Fibroblast of lung (primary cell): ENCODE measurements around the gene SLC11A2. TPM values are rescaled to one million over a fixed set of nuclear protein-coding genes. Genes with fewer than 3 reads are reported as not detected.

Source experiments
- DNase-seq, 2 donors: peaks; one replicate each; pipeline versions ENCODE4 v3.0.0 to v3.0.0-alpha.2; 2010; ENCODE audit warnings: low read depth in 2 of 2
- H2AFZ ChIP-seq: 2 replicates; pipeline ENCODE4 v1.5.1; 2012; ENCODE audit warnings: low read length, control low read depth, inconsistent platforms
- H3K27ac ChIP-seq: 2 replicates; pipeline ENCODE4 v1.5.1; 2011; ENCODE audit warnings: low read length, control low read depth; ENCODE audit not compliant: insufficient read depth
- H3K27me3 ChIP-seq: 2 replicates; pipeline ENCODE4 v1.5.1; 2011; ENCODE audit warnings: mild to moderate bottlenecking, low read length; ENCODE audit not compliant: control insufficient read depth, insufficient read depth
- H3K36me3 ChIP-seq: 2 replicates; pipeline ENCODE4 v1.5.1; 2011; ENCODE audit warnings: low read length; ENCODE audit not compliant: control insufficient read depth, insufficient read depth
- H3K4me1 ChIP-seq: 2 replicates; pipeline ENCODE4 v1.5.1; 2011; ENCODE audit warnings: low read length; ENCODE audit not compliant: control insufficient read depth, insufficient read depth; ENCODE audit errors: extremely low read depth
- H3K4me2 ChIP-seq: 2 replicates; pipeline ENCODE4 v1.5.1; 2011; ENCODE audit warnings: low read length, control low read depth; ENCODE audit not compliant: insufficient read depth; ENCODE audit errors: extremely low read depth
- H3K4me3 ChIP-seq, 4 experiments: fragments of 200-600 bp in 1 of 4; sonication (generic) in 1 of 4; replicated peaks in 1 of 4; 2 replicates each; pipeline ENCODE4 v1.5.1; 2011 to 2016; ENCODE audit warnings: low read length in 4 of 4, low read depth in 3 of 4, mild to moderate bottlenecking in 3 of 4, control low read depth in 2 of 4, inconsistent platforms in 1 of 4, mixed read lengths in 1 of 4; ENCODE audit not compliant: insufficient read depth in 1 of 4; ENCODE audit errors: control extremely low read depth in 1 of 4
- H3K79me2 ChIP-seq: 2 replicates; pipeline ENCODE4 v1.5.1; 2012; ENCODE audit warnings: mild to moderate bottlenecking, low read length, inconsistent platforms; ENCODE audit not compliant: control insufficient read depth, insufficient read depth
- H3K9ac ChIP-seq: 2 replicates; pipeline ENCODE4 v1.5.1; 2011; ENCODE audit warnings: mild to moderate bottlenecking, low read length, control low read depth; ENCODE audit not compliant: insufficient read depth
- H3K9me3 ChIP-seq: 2 replicates; pipeline ENCODE4 v1.5.1; 2012; ENCODE audit warnings: low read depth, low read length; ENCODE audit not compliant: control insufficient read depth, insufficient read depth
- H4K20me1 ChIP-seq: 2 replicates; pipeline ENCODE4 v1.5.1; 2011; ENCODE audit warnings: low read length; ENCODE audit not compliant: control insufficient read depth, insufficient read depth; ENCODE audit errors: extremely low read depth
- EZH2 ChIP-seq: IDR thresholded peaks from 2 replicates; pipeline ENCODE4 v1.5.1; 2012; ENCODE audit warnings: low read length, control low read depth, mild to moderate bottlenecking; ENCODE audit errors: missing control alignments
- polyA plus RNA-seq, 2 donors: library from polyadenylated mRNA; depleted of rRNA in 1 of 2; stranded (reverse) in 1 of 2; unstranded in 1 of 2; fragments of >200 nt; gene quantifications; 2 replicates each; pipeline ENCODE4 v1.2.1, GENCODE V29; 2011 to 2012; ENCODE audit warnings: missing spikeins in 1 of 2
- total RNA-seq: library from RNA; depleted of rRNA; stranded (reverse); fragments of >200 nt; gene quantifications from 2 replicates; pipeline ENCODE4 v1.2.1, GENCODE V29; 2014
- TF ChIP-seq, protein P1 (sequence below), 2 donors: IDR thresholded peaks in 1 of 2; conservative IDR thresholded peaks in 1 of 2; 1 replicate in 1 of 2; 2 replicates in 1 of 2; pipeline ENCODE4 v1.5.1; 2011 to 2012; ENCODE audit warnings: low read length in 2 of 2, control low read depth in 1 of 2, inconsistent platforms in 1 of 2, low read depth in 1 of 2, mild to moderate bottlenecking in 1 of 2

Gene SLC11A2
- total and polyA plus RNA-seq, 2 donors (not counting 1 experiment from before 2014, with no cell fraction given) = 38.6 to 75.0 TPM

DNA sequence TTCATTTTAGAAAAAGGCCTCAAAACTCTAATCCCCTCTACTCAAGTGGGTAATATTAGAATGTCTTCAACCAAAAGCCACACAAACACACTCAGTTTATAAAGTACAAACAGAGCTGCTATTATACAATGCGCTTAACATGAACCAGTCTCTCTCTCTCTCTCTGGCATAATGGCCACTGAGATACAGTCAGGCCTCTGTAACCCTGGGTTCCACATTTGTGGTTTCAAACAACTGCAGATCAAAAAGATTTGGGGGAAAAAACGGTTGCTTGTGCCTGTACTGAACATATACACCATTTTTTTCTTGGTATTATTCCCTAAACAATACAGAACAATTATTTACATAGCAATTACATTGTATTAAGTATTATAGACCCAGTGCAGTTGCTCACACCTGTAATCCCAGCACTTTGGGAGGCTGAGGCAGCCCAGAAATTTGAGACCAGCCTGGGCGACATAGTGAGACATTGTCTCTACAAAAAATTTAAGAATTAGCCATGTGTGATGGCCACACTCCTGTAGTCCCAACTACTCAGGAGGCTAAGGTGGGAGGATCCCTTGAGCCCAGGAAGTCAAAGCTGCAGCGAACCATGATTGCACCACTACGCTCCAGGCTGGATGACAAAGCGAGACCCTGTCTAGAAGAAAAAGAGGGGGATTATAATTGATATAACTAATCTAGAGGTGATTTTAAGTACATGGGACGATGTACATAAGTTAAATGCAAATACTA lies 5.6 kb downstream of the SLC11A2 start:
- TF ChIP-seq, protein P1, sequence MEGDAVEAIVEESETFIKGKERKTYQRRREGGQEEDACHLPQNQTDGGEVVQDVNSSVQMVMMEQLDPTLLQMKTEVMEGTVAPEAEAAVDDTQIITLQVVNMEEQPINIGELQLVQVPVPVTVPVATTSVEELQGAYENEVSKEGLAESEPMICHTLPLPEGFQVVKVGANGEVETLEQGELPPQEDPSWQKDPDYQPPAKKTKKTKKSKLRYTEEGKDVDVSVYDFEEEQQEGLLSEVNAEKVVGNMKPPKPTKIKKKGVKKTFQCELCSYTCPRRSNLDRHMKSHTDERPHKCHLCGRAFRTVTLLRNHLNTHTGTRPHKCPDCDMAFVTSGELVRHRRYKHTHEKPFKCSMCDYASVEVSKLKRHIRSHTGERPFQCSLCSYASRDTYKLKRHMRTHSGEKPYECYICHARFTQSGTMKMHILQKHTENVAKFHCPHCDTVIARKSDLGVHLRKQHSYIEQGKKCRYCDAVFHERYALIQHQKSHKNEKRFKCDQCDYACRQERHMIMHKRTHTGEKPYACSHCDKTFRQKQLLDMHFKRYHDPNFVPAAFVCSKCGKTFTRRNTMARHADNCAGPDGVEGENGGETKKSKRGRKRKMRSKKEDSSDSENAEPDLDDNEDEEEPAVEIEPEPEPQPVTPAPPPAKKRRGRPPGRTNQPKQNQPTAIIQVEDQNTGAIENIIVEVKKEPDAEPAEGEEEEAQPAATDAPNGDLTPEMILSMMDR (conservative IDR thresholded peaks at IDR 0.05 in 1 of 2, IDR thresholded peaks at IDR 0.05 in 1 of 2; ENCODE audit: low read depth in 1 of 2, low read length in 2 of 2) = no peak
- no peak for TF ChIP-seq EZH2
- Histone ChIP-seq H3K4me1 (no peaks in the 10 kb centered on the region), H3K9me3 (no peaks in the 10 kb centered on the region), H3K79me2 (peaks cover 48% of the 10 kb centered on the region), H3K27ac (no peak overlapping the region), H3K4me3 (no peak overlapping the region), H3K36me3 (no peaks in the 10 kb centered on the region), H3K9ac (no peak overlapping the region), H3K4me2 (no peak overlapping the region), H4K20me1 (no peaks in the 10 kb centered on the region), H2AFZ (no peak overlapping the region), H3K27me3 (no peaks in the 10 kb centered on the region)
- no peak for DNase-seq

DNA sequence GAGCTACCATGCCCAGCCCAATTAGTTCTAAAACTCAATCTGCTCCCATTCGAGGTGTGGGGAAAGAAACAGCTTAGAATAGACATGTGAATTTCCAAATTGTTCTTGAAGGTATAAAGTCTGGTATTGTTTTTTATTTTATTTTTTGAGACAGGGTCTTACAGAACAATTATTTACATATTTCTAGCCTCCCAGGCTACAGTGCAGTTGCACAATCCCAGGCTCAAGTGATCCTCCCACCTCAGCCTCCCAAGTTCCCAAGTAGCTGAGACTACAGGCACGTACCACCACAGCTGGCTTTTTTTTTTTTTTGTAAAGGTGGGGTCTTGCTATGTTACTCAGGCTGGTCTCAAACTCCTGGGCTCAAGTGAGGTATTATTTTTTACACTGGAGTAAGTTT lies 6.3 kb downstream of the SLC11A2 start:
- H3K4me2 ChIP-seq = no peak overlapping the region
- TF ChIP-seq, protein P1 (conservative IDR thresholded peaks at IDR 0.05 in 1 of 2, IDR thresholded peaks at IDR 0.05 in 1 of 2; ENCODE audit: low read depth in 1 of 2, low read length in 2 of 2) = no peak
- no peak for TF ChIP-seq EZH2
- no peak overlapping the region for H3K9ac ChIP-seq
- H2AFZ ChIP-seq = no peak overlapping the region
- no peaks in the 10 kb centered on the region for H3K27me3 ChIP-seq
- H3K4me3 ChIP-seq = no peak overlapping the region
- H3K36me3 ChIP-seq = no peaks in the 10 kb centered on the region
- no peaks in the 10 kb centered on the region for H3K9me3 ChIP-seq
- DNase-seq = no peak
- peaks cover 43% of the 10 kb centered on the region for H3K79me2 ChIP-seq
- H3K4me1 ChIP-seq = no peaks in the 10 kb centered on the region
- H3K27ac ChIP-seq = no peak overlapping the region
- no peaks in the 10 kb centered on the region for H4K20me1 ChIP-seq

DNA sequence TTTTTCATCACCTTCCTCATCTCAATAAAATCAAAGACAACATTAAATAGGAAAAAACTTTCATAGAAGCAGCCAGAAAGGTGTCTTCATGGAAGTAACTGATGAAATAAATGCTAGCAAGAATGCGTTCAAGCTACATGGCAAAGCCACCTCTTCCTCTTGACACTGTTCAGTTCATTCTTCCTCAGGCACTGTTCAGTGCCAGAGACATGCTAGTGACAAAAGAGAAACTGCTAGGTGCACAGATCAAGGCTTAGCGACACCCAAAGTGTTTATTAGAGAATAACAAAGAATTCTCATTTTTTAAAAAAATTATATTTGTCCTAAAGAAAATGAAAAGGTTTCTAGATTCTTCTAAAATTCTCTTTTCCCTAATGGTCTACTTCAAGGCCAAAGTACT lies 7.2 kb downstream of the SLC11A2 start:
- no peaks in the 10 kb centered on the region for H4K20me1 ChIP-seq
- H3K27ac ChIP-seq = no peak overlapping the region
- H3K4me1 ChIP-seq = no peaks in the 10 kb centered on the region
- no peak overlapping the region for H3K9ac ChIP-seq
- no peaks in the 10 kb centered on the region for H3K36me3 ChIP-seq
- no peak for TF ChIP-seq EZH2
- TF ChIP-seq, protein P1 (conservative IDR thresholded peaks at IDR 0.05 in 1 of 2, IDR thresholded peaks at IDR 0.05 in 1 of 2; ENCODE audit: low read depth in 1 of 2, low read length in 2 of 2) = no peak
- no peak for DNase-seq
- H3K4me2 ChIP-seq = no peak overlapping the region
- H2AFZ ChIP-seq = no peak overlapping the region
- no peaks in the 10 kb centered on the region for H3K9me3 ChIP-seq
- H3K4me3 ChIP-seq = no peak overlapping the region
- peaks cover 41% of the 10 kb centered on the region for H3K79me2 ChIP-seq
- H3K27me3 ChIP-seq = no peaks in the 10 kb centered on the region
